Measurements from ENCODE around the gene LELP1.

Gene LELP1

DNA sequence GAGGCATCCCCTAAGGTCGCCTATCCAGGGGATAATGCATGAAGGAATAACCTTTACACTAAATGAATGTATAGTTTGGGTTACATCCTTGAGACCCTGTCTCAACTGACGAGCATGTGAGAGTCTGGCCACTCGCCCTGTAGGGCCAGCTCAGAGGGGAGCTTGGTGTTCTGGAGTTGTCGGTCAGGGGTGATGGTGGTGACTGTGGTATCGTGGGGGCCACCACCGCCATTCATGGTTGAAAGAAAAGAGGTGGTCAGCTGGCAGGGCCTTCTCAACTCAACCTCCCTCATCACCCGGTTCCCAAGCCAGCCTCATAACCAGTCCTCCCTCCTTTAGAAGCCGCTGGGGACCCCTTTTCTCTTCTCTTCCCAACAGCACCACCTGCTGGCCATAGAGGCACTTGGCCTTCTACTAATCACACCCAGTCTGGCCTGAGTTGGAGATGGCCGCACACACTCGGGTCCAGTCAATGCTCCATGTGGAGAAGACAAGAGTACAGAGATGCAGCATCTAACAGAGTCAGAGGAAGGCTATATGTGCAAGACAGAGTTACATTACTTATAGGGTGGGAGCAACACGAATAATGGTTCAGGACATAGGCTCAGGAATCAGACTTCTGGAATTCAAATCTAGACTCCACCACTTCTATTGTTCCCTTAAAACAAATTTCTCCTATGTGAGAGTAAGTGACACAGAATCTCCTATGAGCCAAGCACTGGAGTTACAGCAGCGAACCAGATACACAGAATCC lies 26.0 kb downstream of the LELP1 start:
- DNase-seq (ENCODE audit: low read depth) = peak; percentile 11

GRCh38 chr1:153231363-153231762 lies 28.1 kb downstream of the LELP1 start:
- DNase-seq (ENCODE audit: low read depth) = no peak

DNA sequence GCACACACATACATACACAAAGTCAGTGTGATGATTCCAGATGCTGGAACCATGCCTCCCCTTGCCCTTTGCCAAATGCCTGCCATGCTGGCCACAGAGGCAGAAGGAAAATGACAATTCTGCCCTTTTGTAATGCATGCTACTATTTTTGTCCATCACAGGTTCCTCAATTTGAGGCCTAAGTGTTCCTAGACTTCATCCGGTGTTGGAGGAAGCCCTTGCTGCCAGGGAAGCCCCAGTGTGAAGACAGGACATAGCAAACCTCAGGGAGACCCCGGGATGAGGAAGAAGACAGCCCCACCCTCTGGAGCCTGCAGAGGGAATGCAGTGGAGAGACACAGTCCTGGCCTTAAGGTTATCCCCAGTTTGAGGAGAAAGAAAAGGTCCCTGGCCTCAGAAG lies 28.6 kb downstream of the LELP1 start:
- DNase-seq (ENCODE audit: low read depth) = no peak

GRCh38 chr1:153232553-153232952 lies 29.3 kb downstream of the LELP1 start:
- no peak for DNase-seq (ENCODE audit: low read depth)

DNA sequence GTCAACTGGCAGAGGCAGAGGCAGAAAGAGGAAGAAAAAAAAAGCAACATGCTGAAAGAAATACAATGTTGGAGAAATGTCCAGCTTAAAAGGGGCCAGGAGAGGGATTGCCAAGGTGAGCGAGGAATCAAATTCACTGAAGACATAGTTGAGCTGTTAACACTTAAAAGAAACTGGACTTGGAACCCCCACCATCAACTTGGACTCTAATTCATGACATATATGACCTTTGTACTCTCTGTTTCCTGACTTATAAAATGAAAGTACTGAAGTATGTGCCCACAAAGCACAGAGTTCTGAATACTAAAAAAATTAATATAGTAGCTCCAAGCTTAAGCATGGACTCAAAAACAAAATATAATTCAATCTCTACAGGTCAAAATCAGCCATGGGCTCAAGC lies 30.2 kb downstream of the LELP1 start:
- DNase-seq (ENCODE audit: low read depth) = no peak

DNA sequence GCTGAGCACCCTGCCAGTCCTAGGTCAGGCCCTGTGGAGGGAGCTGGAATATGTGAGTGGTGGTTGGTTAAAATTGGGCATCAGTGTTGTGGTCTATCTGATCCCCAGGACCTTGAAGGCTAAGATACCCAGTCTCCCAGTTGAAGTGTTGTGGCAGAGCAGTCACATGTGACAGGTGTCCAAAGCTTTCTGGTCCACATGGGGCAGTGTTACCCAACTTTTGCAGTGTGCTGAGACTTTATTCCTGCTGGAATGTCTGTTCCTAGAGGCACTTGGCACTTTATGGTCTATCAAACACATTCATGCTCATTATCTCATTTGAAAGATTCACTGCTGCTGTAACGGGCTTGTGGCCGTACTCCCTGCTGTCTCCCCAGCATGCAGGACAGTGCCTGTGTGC lies 35.3 kb downstream of the LELP1 start:
- no peak for DNase-seq (ENCODE audit: low read depth)

DNA sequence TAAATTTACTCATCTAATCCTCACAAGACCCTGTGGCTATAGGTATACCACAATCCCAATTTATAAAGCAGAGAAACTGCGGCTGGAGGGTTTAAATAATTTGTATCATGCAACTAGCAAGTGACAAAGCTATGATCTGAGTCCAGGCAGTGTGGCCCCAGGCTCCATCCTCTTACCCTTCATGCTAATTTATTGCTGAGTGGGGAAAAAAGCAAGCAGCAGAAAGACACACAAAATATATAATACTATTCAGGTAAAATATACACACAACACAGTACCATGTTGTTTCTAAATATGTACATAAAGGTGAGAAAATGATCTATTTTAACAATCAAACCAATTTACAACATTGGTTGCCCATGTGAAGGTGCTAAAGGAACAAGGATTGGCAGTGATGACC lies 38.9 kb downstream of the LELP1 start:
- DNase-seq (ENCODE audit: low read depth) = no peak

GRCh38 chr1:153245466-153245865 lies 42.2 kb downstream of the LELP1 start:
- DNase-seq (ENCODE audit: low read depth) = no peak

GRCh38 chr1:153246018-153246417 lies 42.8 kb downstream of the LELP1 start:
- no peak for DNase-seq (ENCODE audit: low read depth)

- DNase-seq (ENCODE audit: low read depth) = no peak
These were observed 43.6 kb downstream of the LELP1 start for GRCh38 chr1:153246825-153247224.

GRCh38 chr1:153248176-153248879 lies 45.1 kb downstream of the LELP1 start:
- DNase-seq (ENCODE audit: low read depth) = no peak

DNA sequence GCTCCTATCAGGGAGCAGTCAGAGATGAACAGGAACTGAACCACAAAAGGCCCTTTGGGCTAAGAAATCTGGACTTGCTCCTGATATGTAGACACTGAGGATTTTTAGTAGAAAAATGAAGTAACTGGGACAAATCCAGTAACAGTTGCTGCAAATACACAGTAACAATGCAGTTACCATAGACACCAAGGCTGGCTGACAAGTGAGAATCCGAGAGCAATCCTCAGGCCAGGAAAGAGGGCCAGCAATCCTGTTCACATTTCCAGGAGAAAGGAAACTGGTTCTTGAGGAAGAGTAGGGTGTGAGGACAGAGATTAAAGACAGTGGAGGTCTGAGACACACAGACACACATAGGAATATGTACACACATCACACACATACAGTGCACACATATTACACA lies 46.9 kb downstream of the LELP1 start:
- no peak for DNase-seq (ENCODE audit: low read depth)

DNA sequence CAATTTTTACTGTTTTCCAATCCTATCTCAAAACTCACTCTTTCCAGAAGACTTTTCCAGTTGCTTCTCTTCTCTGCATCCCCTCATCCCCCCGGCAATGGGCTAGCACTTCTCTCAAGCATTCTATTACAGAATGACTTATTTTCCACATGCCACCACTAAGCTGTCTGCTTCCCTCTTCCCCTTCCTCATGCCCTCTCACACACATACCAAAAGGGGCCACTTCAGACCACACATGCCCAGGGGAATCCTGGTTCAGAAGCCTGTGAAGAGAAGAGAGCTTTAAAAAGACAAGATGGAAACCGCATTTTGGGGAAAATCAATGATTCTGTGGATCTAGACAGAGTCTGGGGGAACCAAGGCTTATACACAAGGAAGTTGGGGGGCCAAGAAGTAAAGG lies 47.9 kb downstream of the LELP1 start:
- no peak for DNase-seq (ENCODE audit: low read depth)

DNA sequence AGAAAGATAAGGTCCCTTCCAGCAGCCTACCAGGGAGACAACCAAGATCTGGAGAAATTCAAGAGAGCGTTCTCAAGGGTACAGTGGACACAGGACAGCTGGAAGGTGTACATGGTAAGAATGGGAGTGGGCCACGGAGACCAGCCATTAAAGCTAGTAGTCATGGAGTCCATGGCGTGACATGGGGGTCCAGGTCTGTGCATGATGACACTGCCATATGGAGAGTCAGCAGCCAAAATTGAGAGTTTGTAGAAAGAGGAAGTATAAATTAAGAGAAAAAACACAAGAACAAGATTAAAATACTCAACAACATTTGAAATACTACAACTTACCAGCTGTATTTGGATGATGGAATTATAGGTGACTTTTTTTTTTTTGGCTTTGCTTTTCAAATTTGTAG lies 48.3 kb downstream of the LELP1 start:
- DNase-seq (ENCODE audit: low read depth) = no peak

DNA sequence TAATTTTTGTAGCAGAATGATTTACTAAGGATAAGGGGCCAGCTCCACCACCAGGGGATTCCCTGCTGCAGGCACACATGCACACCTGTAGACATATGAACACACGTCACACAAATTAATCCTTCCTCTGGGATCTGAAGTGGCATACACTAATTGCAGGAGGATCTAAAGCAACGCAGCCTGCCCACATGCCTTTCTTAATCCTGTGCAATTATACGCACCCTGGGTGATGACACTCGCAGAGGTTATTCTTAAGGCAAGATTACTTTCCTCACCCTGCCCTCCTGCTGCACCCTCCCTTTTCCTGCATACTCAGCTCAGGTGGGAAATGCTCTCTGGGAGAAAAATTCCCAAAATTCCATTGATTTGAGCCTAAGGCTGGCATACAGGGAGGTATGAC lies 48.8 kb downstream of the LELP1 start:
- no peak for DNase-seq (ENCODE audit: low read depth)

- DNase-seq (ENCODE audit: low read depth) = no peak
These were observed 49.8 kb downstream of the LELP1 start for GRCh38 chr1:153253076-153253475.

DNA sequence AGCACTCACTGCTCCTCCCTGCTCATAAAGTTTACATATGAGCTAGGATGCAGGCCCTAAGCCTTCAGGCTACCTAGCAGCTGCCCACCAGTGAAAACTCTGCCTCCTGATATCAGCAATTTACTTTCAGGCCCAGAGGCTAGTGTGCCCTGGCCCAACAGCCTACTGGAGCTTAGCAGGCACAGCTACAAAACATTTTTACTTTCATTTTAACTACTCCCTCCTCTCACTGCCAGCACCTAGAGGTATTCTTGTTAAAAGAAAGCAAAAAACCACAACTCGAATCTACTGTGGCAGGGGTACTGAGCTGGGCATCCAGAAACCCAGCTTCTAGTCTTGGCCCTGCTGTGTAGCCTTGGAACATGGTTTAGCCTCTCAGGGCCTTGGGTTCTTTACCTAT lies 50.5 kb downstream of the LELP1 start:
- no peak for DNase-seq (ENCODE audit: low read depth)

Data from stimulated activated CD8-positive, alpha-beta memory T cell treated with anti-CD3 and anti-CD28 coated beads, Interleukin-4, amount 100 ng/mL, for 24 hours (primary cell).